Measurements from ENCODE around the gene GPR4.
"Not testable (repeated sequence)": the region's sequence is repeated elsewhere in the genome, so short reads cannot be mapped to it uniquely, and the experiment has no call there.

Gene GPR4

GRCh38 chr19:45621976-45622503, 20.0 kb upstream of the GPR4 start:
- no peak for DNase-seq

GRCh38 chr19:45621389-45621788, 19.4 kb upstream of the GPR4 start:
- no peak for DNase-seq

GRCh38 chr19:45616704-45617017, 14.6 kb upstream of the GPR4 start:
- DNase-seq, result no peak

GRCh38 chr19:45615795-45616703, 14.0 kb upstream of the GPR4 start:
- DNase-seq, result peak; percentile 61

- not testable (repeated sequence) for DNase-seq
Observed at GRCh38 chr19:45615056-45615455, 13.0 kb upstream of the GPR4 start.

GRCh38 chr19:45613926-45614725, 12.1 kb upstream of the GPR4 start:
- DNase-seq, result no peak

- no peak for DNase-seq
Observed at GRCh38 chr19:45608948-45609347, 6.9 kb upstream of the GPR4 start.

- no peak for DNase-seq
Observed at GRCh38 chr19:45607071-45608029, 5.3 kb upstream of the GPR4 start.

- no peak for DNase-seq
Observed at GRCh38 chr19:45601115-45601514, 897 bp downstream of the GPR4 start.

GRCh38 chr19:45600340-45600885, 1.6 kb downstream of the GPR4 start:
- DNase-seq, result no peak

GRCh38 chr19:45599286-45599685, 2.7 kb downstream of the GPR4 start:
- DNase-seq, result peak; percentile 4

- DNase-seq, result no peak
Observed at GRCh38 chr19:45598267-45599001, 3.6 kb downstream of the GPR4 start.

GRCh38 chr19:45597425-45598111, 4.4 kb downstream of the GPR4 start:
- no peak for DNase-seq

- DNase-seq, result no peak
Observed at GRCh38 chr19:45595814-45596213, 6.2 kb downstream of the GPR4 start.

- DNase-seq, result no peak
Observed at GRCh38 chr19:45593520-45593919, 8.5 kb downstream of the GPR4 start.

- no peak for DNase-seq
Observed at GRCh38 chr19:45592366-45592765, 9.6 kb downstream of the GPR4 start.

- DNase-seq, result no peak
Observed at GRCh38 chr19:45591638-45592005, 10.4 kb downstream of the GPR4 start.

- DNase-seq, result no peak
Observed at GRCh38 chr19:45591004-45591637, 10.9 kb downstream of the GPR4 start.

- no peak for DNase-seq
Observed at GRCh38 chr19:45590300-45591003, 11.6 kb downstream of the GPR4 start.

- no peak for DNase-seq
Observed at GRCh38 chr19:45589768-45590167, 12.2 kb downstream of the GPR4 start.
